BE2C (cell line): ENCODE measurements around the gene SORCS1.

Source experiments
- DNase-seq: peaks from one replicate; pipeline ENCODE4 v3.0.0-alpha.2; 2020
- H3K27me3 ChIP-seq: fragments of 250-450 bp; sonication (Bioruptor Pico); 2 replicates; pipeline ENCODE4 v1.5.1; 2020; ENCODE audit warnings: mild to moderate bottlenecking
- H3K36me3 ChIP-seq: fragments of 250-450 bp; sonication (Bioruptor Pico); 2 replicates; pipeline ENCODE4 v1.5.1; 2020; ENCODE audit warnings: mild to moderate bottlenecking
- H3K4me1 ChIP-seq: fragments of 250-450 bp; sonication (Bioruptor Pico); 2 replicates; pipeline ENCODE4 v1.5.1; 2020
- H3K4me3 ChIP-seq: 2 replicates; pipeline ENCODE4 v1.5.1; 2011; ENCODE audit warnings: low read depth, low read length
- H3K9me3 ChIP-seq: fragments of 250-450 bp; sonication (Bioruptor Pico); 2 replicates; pipeline ENCODE4 v1.5.1; 2020
- CTCF ChIP-seq: IDR thresholded peaks from 2 replicates; pipeline ENCODE4 v1.5.1; 2012; ENCODE audit warnings: mild to moderate bottlenecking, low read depth, low read length

The SORCS1 gene

GRCh38 chr10:106804992-106805582, 359.4 kb downstream of the SORCS1 start:
- Histone ChIP-seq H3K4me3 (no peak overlapping the region), H3K9me3 (no peaks in the 10 kb centered on the region; the same call in 1 of the 2 replicates), H3K4me1 (peaks cover 11% of the 10 kb centered on the region), H3K36me3 (no peaks in the 10 kb centered on the region), H3K27me3 (no peaks in the 10 kb centered on the region)
- TF ChIP-seq CTCF = no peak
- DNase-seq = no peak

GRCh38 chr10:106802949-106803348, 361.6 kb downstream of the SORCS1 start:
- no peak for DNase-seq
- Histone ChIP-seq H3K36me3 (no peaks in the 10 kb centered on the region), H3K4me1 (peaks cover 11% of the 10 kb centered on the region), H3K9me3 (peaks cover 3% of the 10 kb centered on the region; the same call in 1 of the 2 replicates), H3K27me3 (no peaks in the 10 kb centered on the region), H3K4me3 (no peak overlapping the region)
- no peak for TF ChIP-seq CTCF

- Histone ChIP-seq H3K9me3 (peaks cover 3% of the 10 kb centered on the region; the same call in 1 of the 2 replicates), H3K27me3 (no peaks in the 10 kb centered on the region), H3K4me1 (peaks cover 16% of the 10 kb centered on the region), H3K4me3 (no peak overlapping the region), H3K36me3 (no peaks in the 10 kb centered on the region)
- no peak for TF ChIP-seq CTCF
- no peak for DNase-seq
Measured at GRCh38 chr10:106799776-106800175, 364.7 kb downstream of the SORCS1 start.

- peak; percentile 71 for DNase-seq
- H3K9me3 ChIP-seq = peaks cover 3% of the 10 kb centered on the region; the same call in 1 of the 2 replicates
Measured at GRCh38 chr10:106795619-106796018, 368.9 kb downstream of the SORCS1 start.

GRCh38 chr10:106793617-106794016, 370.9 kb downstream of the SORCS1 start:
- H3K4me1 ChIP-seq = peaks cover 9% of the 10 kb centered on the region
- H3K36me3 ChIP-seq = no peaks in the 10 kb centered on the region
- DNase-seq = no peak
- H3K4me3 ChIP-seq = no peak overlapping the region
- no peaks in the 10 kb centered on the region for H3K27me3 ChIP-seq
- no peak for TF ChIP-seq CTCF
- peaks cover 2% of the 10 kb centered on the region; the same call in 1 of the 2 replicates for H3K9me3 ChIP-seq

More at GRCh38 chr10:106795619-106796018, 368.9 kb downstream of the SORCS1 start:
- peak; percentile 85 for TF ChIP-seq CTCF
- Histone ChIP-seq H3K4me3 (no peak overlapping the region), H3K27me3 (no peaks in the 10 kb centered on the region), H3K4me1 (peaks cover 9% of the 10 kb centered on the region), H3K36me3 (no peaks in the 10 kb centered on the region)

- no peaks in the 10 kb centered on the region for H3K36me3 ChIP-seq
- no peaks in the 10 kb centered on the region for H3K9me3 ChIP-seq
- no peaks in the 10 kb centered on the region for H3K4me1 ChIP-seq
- no peak for DNase-seq
- no peak overlapping the region for H3K4me3 ChIP-seq
- no peak for TF ChIP-seq CTCF
- no peaks in the 10 kb centered on the region for H3K27me3 ChIP-seq
Measured at GRCh38 chr10:106789623-106790022, 374.9 kb downstream of the SORCS1 start.
